IPS-20b (cell line): ENCODE data around the gene THAP6.
"Not testable (repeated sequence)": the region's sequence is repeated elsewhere in the genome, so short reads cannot be mapped to it uniquely, and the experiment has no call there.

ENCODE experiments used
- H3K27ac ChIP-seq: one replicate; pipeline ENCODE4 v1.5.1; 2013; ENCODE audit warnings: low read length
- H3K27me3 ChIP-seq: 2 replicates; pipeline ENCODE4 v1.6.1; 2013; ENCODE audit warnings: mild to moderate bottlenecking, low read length, inconsistent platforms; ENCODE audit not compliant: insufficient read depth
- H3K36me3 ChIP-seq: 2 replicates; pipeline ENCODE4 v1.6.1; 2013; ENCODE audit warnings: low read depth, mild to moderate bottlenecking, inconsistent platforms, low read length, moderate library complexity; ENCODE audit not compliant: insufficient read depth
- H3K4me1 ChIP-seq: 2 replicates; pipeline ENCODE4 v1.6.1; 2013; ENCODE audit warnings: mild to moderate bottlenecking, control low read depth, inconsistent platforms, low read length, moderate library complexity; ENCODE audit not compliant: insufficient read depth
- H3K4me3 ChIP-seq: 2 replicates; pipeline ENCODE4 v1.5.1; 2013; ENCODE audit warnings: mild to moderate bottlenecking, low read length, inconsistent platforms
- H3K9ac ChIP-seq: 2 replicates; pipeline ENCODE4 v1.6.1; 2013; ENCODE audit warnings: low read depth, mild to moderate bottlenecking, inconsistent platforms, low read length, moderate library complexity
- H3K9me3 ChIP-seq: 2 replicates; pipeline ENCODE4 v1.6.1; 2013; ENCODE audit warnings: mild to moderate bottlenecking, low read depth, low read length, inconsistent platforms; ENCODE audit not compliant: insufficient read depth

The THAP6 gene

GRCh38 chr4:75502671-75503070, 11.6 kb upstream of the THAP6 start:
- Histone ChIP-seq H3K4me3 (no peak overlapping the region), H3K9ac (no peak overlapping the region), H3K36me3 (peaks cover 58% of the 10 kb centered on the region), H3K27ac (no peak overlapping the region), H3K27me3 (no peaks in the 10 kb centered on the region), H3K4me1 (no peaks in the 10 kb centered on the region), H3K9me3 (no peaks in the 10 kb centered on the region)

DNA sequence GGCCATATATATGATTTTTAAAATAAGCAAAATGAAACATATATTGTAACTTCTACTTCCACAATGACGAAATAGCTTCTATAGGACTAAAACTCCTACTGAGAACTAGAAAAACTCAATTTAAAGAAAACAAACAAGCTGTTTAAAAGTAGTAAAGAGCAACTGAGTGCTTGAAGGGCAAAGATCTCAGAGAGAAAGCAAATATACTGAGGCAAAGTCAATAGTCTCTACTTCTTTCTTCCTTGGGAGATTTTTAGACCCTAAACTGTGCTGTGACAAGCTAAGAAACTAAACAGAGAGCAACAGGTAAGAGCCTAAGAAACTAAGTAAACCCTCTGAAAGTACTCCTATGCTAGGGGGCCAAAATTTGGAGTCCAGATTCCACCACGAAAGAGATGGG, 8.6 kb upstream of the THAP6 start:
- peaks cover 3% of the 10 kb centered on the region; the same call in 1 of the 2 replicates for H3K4me1 ChIP-seq
- H3K4me3 ChIP-seq = no peak overlapping the region
- H3K27me3 ChIP-seq = no peaks in the 10 kb centered on the region
- peaks cover 49% of the 10 kb centered on the region for H3K36me3 ChIP-seq
- no peak overlapping the region for H3K9ac ChIP-seq
- no peak overlapping the region for H3K27ac ChIP-seq
- peaks cover 3% of the 10 kb centered on the region; the same call in 1 of the 2 replicates for H3K9me3 ChIP-seq

GRCh38 chr4:75509592-75509991, 4.7 kb upstream of the THAP6 start:
- Histone ChIP-seq H3K36me3 (peaks cover 36% of the 10 kb centered on the region), H3K4me1 (peaks cover 16% of the 10 kb centered on the region)
- H3K27me3 ChIP-seq, H3K4me3 ChIP-seq, H3K9me3 ChIP-seq, H3K9ac ChIP-seq, H3K27ac ChIP-seq: not testable (repeated sequence)

DNA sequence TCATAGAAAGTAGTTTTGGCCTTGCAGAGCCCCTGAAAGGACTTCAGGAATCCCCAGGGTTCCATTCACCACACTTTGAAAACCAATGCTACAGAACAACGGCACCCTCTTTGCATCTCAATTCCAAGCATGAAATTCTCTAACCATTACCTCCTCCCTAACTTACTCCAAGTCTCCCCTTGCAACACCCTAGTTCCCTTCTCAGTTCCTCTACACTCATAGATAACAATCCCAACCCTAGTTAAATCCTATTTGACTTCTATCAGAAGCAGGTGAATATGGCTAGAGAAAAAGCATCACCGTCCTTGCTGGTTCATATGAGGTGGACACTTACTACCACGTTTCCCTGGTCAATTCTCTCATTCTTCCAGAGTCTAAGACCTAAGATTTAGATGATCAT, 2.4 kb upstream of the THAP6 start:
- Histone ChIP-seq H3K9me3 (peaks cover 3% of the 10 kb centered on the region; the same call in 1 of the 2 replicates), H3K4me1 (peaks cover 16% of the 10 kb centered on the region), H3K27ac (no peak overlapping the region), H3K36me3 (peaks cover 33% of the 10 kb centered on the region), H3K27me3 (no peaks in the 10 kb centered on the region), H3K9ac (peak overlapping the region; percentile 38; the same call in 1 of the 2 replicates), H3K4me3 (peak overlapping the region; percentile 86)

DNA sequence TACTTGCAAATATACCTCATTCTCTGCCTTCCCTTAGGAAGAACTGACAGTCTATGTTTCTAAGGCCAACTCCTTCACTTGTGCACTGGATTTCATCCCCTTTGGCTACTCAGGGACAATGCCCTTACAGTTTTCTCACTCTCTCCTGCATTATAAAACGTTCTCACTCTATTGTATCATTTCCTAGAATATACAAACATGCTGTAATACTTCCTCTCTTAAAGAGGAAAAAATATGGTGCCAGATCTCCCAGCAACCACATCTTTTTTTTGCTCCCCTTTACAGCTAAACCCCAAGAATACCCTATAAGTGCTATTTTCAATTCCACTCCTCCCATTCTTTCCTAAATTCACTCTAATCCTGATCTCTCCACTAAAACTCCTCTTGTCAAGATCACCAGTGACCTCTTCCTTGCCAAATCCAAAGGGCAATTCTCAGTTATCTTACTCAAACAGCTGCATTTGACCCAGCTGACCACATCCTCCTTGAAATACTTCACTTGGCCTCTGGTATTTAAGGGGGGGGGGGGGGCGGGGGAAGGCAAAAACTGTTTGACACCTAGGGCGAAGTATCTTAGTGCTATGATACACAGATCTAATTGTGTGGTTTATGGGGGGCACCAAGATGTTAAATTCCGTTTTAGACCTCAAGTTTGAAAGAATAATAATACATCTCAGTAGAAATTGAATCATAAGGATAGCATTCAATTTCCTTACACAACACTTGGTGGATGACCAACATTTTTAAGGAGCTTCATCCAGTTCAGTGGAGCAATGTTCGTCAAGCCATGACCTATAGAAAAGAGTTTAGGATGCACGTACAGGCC, 1.7 kb upstream of the THAP6 start:
- peaks cover 33% of the 10 kb centered on the region for H3K36me3 ChIP-seq
- peak overlapping the region; percentile 88; the same call in 1 of the 2 replicates for H3K9ac ChIP-seq
- H3K4me3 ChIP-seq = peak overlapping the region; percentile 86
- H3K27me3 ChIP-seq = no peaks in the 10 kb centered on the region
- peaks cover 16% of the 10 kb centered on the region for H3K4me1 ChIP-seq
- H3K9me3 ChIP-seq = peaks cover 3% of the 10 kb centered on the region; the same call in 1 of the 2 replicates
- H3K27ac ChIP-seq = no peak overlapping the region

GRCh38 chr4:75513526-75514130, 645 bp upstream of the THAP6 start:
- peak overlapping the region; percentile 86 for H3K4me3 ChIP-seq
- peaks cover 16% of the 10 kb centered on the region for H3K4me1 ChIP-seq
- H3K9me3 ChIP-seq = peaks cover 3% of the 10 kb centered on the region; the same call in 1 of the 2 replicates
- peak overlapping the region; percentile 24 for H3K27ac ChIP-seq
- peak overlapping the region; percentile 88 for H3K9ac ChIP-seq
- peaks cover 33% of the 10 kb centered on the region for H3K36me3 ChIP-seq
- H3K27me3 ChIP-seq = no peaks in the 10 kb centered on the region

- Histone ChIP-seq H3K36me3 (peaks cover 33% of the 10 kb centered on the region), H3K9ac (peak overlapping the region; percentile 88), H3K4me3 (peak overlapping the region; percentile 86), H3K27ac (no peak overlapping the region), H3K27me3 (no peaks in the 10 kb centered on the region), H3K4me1 (peaks cover 13% of the 10 kb centered on the region), H3K9me3 (no peaks in the 10 kb centered on the region)
Observed at GRCh38 chr4:75514949-75515612, 808 bp downstream of the THAP6 start.

DNA sequence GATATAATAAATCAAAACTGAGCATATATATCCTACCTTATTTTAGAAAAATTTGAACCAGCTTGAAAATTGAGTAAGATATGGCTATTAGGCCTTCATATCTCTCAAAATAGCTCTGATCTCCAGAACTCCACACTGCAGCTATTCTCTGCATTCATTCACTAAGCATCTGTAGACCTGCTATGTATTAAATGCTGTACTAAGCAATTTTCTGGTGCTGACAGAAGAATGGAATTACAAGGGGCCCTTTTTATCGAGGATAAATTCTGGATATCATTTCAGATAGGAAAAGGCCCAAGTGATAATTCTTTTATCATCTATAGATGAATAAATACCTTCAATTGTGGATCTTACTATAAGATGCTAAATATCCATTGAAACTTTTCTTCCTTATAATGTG, 1.9 kb downstream of the THAP6 start:
- H3K36me3 ChIP-seq = peaks cover 32% of the 10 kb centered on the region
- no peaks in the 10 kb centered on the region for H3K9me3 ChIP-seq
- H3K4me3 ChIP-seq = no peak overlapping the region
- no peaks in the 10 kb centered on the region for H3K27me3 ChIP-seq
- H3K27ac ChIP-seq = no peak overlapping the region
- no peak overlapping the region for H3K9ac ChIP-seq
- peaks cover 13% of the 10 kb centered on the region for H3K4me1 ChIP-seq

- not testable (repeated sequence) for H3K27ac ChIP-seq, H3K9me3 ChIP-seq, H3K4me3 ChIP-seq, H3K27me3 ChIP-seq, H3K9ac ChIP-seq, H3K4me1 ChIP-seq
- peaks cover 60% of the 10 kb centered on the region for H3K36me3 ChIP-seq
Observed at GRCh38 chr4:75519452-75519851, 5.2 kb downstream of the THAP6 start.

DNA sequence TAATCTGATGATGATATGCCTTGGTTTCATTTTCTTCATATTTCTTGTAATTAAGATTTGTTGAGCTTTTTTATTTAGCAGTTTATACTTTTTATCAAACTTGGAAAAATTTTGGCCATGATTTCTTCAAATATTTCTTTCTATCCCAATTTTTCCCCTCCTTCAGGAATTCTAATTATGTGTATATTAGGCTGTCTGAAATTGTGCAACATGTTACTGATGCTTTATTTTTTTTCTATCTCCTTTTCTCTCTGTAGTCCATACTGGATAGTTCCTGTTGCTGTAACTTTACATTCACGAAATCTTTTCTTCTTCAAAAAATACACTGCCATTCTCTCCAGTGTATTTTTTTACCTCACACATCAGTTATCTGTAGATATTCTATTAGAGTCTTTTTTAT, 10.8 kb downstream of the THAP6 start:
- Histone ChIP-seq H3K9me3 (no peaks in the 10 kb centered on the region), H3K4me1 (no peaks in the 10 kb centered on the region), H3K27me3 (no peaks in the 10 kb centered on the region), H3K4me3 (no peak overlapping the region), H3K9ac (no peak overlapping the region), H3K27ac (no peak overlapping the region), H3K36me3 (peaks cover 65% of the 10 kb centered on the region)

DNA sequence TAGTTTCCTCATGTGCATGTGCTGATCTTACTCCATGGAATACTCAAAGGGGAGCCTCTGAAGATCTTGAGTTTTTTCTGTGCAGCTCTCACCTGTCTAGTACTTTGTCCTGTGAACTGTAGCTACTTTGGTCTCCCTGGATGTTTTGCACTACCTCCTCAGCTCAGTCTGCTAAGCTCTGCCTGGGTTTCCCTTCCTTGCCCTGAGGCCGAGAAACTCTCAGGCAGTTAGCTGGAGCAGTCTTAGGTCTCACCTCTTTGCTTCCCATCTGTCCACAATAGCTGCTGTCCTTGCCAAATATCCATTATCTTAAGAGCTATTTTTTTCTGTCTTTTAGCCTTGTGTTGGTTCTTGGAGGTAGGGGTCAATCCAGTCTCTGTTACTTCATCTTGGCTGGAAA, 11.6 kb downstream of the THAP6 start:
- H3K4me1 ChIP-seq = no peaks in the 10 kb centered on the region
- no peak overlapping the region for H3K4me3 ChIP-seq
- H3K27ac ChIP-seq = no peak overlapping the region
- no peak overlapping the region for H3K9ac ChIP-seq
- no peaks in the 10 kb centered on the region for H3K9me3 ChIP-seq
- H3K27me3 ChIP-seq = no peaks in the 10 kb centered on the region
- H3K36me3 ChIP-seq = peaks cover 73% of the 10 kb centered on the region
